C4-2B (cell line): ENCODE measurements around the gene SLC38A1.

ENCODE experiments used
- ZFX ChIP-seq: fragments of 450-650 bp; IDR thresholded peaks from 2 replicates; pipeline ENCODE4 v1.6.1; 2017
- TF ChIP-seq, protein P1 (sequence below): fragments of 450-650 bp; conservative IDR thresholded peaks from 2 replicates; pipeline ENCODE4 v1.5.1; 2017; ENCODE audit warnings: mild to moderate bottlenecking

DNA sequence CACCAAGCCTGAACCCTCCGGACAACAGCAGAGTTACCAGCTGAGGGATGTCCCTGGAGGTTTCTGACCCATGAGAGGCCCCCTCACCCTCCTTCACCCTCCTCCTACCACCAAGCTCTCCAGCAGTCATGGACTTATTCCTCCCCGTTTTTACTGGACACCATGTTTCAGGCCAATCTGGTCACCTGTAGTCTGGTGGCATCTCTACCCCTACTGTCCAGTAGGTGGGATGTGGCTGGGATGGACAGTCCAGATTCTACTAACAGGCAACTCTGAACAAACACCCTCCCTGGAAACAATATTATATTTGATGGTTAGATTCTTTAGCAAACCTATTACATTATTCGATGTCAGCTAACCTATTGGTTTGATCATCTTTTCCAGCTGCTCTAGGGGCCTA is 83.2 kb downstream of the SLC38A1 start:
- TF ChIP-seq, protein P1, sequence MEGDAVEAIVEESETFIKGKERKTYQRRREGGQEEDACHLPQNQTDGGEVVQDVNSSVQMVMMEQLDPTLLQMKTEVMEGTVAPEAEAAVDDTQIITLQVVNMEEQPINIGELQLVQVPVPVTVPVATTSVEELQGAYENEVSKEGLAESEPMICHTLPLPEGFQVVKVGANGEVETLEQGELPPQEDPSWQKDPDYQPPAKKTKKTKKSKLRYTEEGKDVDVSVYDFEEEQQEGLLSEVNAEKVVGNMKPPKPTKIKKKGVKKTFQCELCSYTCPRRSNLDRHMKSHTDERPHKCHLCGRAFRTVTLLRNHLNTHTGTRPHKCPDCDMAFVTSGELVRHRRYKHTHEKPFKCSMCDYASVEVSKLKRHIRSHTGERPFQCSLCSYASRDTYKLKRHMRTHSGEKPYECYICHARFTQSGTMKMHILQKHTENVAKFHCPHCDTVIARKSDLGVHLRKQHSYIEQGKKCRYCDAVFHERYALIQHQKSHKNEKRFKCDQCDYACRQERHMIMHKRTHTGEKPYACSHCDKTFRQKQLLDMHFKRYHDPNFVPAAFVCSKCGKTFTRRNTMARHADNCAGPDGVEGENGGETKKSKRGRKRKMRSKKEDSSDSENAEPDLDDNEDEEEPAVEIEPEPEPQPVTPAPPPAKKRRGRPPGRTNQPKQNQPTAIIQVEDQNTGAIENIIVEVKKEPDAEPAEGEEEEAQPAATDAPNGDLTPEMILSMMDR = no peak
- TF ChIP-seq ZFX = no peak
